Bladder microvascular endothelial cell (primary cell): ENCODE data around the gene SMIM29. TPM values are rescaled to one million over a fixed set of nuclear protein-coding genes. Genes with fewer than 3 reads are reported as not detected.

Experiments
- total RNA-seq: library from RNA; depleted of rRNA; stranded (reverse); fragments of >200 nt; gene quantifications from 2 replicates; pipeline ENCODE4 v1.2.3, GENCODE V29; 2014

Gene SMIM29
- total RNA-seq: 13.7 and 18.5 TPM in 2 replicates

DNA sequence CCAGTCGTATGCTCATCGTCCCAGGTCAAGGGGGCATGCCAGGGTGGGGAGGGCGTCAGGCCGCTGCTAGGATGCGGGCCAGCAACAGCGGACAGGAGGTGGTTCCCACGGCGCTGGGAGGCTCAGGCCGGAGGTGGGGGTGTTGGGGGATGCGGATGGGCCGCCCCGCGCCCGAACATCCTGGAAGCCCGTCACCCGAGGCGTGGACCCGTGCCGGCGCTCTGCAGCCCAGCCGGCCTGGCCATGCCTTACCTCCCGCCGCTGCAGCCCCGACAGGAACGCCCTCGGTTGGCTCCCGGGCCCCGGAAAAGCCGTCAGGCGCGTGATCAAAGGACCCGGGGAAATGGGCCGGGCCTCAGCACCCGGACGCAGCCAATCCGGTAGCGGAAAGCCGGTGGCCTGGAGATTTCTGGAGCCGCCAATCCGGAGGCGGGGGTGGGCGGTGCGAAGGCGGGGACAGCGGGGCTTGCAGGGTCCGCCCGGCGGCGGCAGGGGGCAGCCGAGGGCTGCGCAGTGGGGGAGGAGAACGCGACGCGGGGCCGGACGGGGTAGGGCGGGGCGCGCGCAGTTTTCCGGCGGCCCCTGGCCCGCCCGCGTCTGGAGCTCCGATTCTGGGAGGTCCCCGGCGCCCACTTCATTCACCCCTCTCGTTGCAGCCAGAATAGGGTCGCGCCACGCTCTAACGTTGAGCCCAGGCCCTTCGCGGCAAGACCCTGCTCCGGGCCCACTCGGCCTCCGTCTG lies at the start of gene SMIM29:
Gene SMIM29, minus strand, starts transcription at position 280 of the 742 bp plus-strand sequence. CDS start 1,215 bp downstream, outside the sequence.

GRCh38 chr6:34236443-34237315 lies 12.1 kb downstream of the SMIM29 start, which contains the start of gene HMGA1:
HMGA1 (plus strand) TSS chr6:34236873; CDS start chr6:34240781, 3,908 bp downstream.

Other genes starting within 250 kb of the SMIM29 start
- under 0.01 TPM in 1 of 2 replicates, not detected in the other for gene GRM4, start 102.9 kb downstream of the SMIM29 start, total RNA-seq
- gene HMGA1, start 12.1 kb downstream of the SMIM29 start, total RNA-seq: 57.2 and 82.7 TPM in 2 replicates
- 14.7 and 22.0 TPM in 2 replicates for gene NUDT3, start 143.7 kb upstream of the SMIM29 start, total RNA-seq
- gene RPS10, start 177.1 kb upstream of the SMIM29 start, total RNA-seq: 973 and 1,301 TPM in 2 replicates
- not detected in 2 replicates for gene PACSIN1, start 217.1 kb upstream of the SMIM29 start, total RNA-seq